ENCODE results near the gene CPEB3.
A peak's percentile ranks its signal among the peaks of the same experiment; 100 is the strongest.

CPEB3 gene

GRCh38 chr10:92124020-92124419, 166.9 kb downstream of the CPEB3 start:
- Histone ChIP-seq H3K36me3 (ENCODE audit: control insufficient read depth in 1 of 2, insufficient read depth in 2 of 2, low read depth in 1 of 2, low read length in 2 of 2) (no peaks in the 10 kb centered on the region), H3K4me2 (ENCODE audit: low read length, poor library complexity, severe bottlenecking) (no peak overlapping the region), H4K91ac (ENCODE audit: low read length) (no peak overlapping the region), H3K9ac (ENCODE audit: low read length) (no peak overlapping the region), H2BK120ac (ENCODE audit: low read depth, low read length) (no peak overlapping the region), H3K14ac (ENCODE audit: low read length in 2 of 2) (no peak overlapping the region), H3K27me3 (ENCODE audit: control insufficient read depth in 1 of 2, insufficient read depth in 1 of 2, low read length in 2 of 2) (no peaks in the 10 kb centered on the region), H3K79me1 (replicated peaks; ENCODE audit: low read length, poor library complexity, severe bottlenecking) (no peaks in the 10 kb centered on the region), H3K27ac (ENCODE audit: low read length, poor library complexity, severe bottlenecking) (no peak overlapping the region), H4K8ac (ENCODE audit: low read length) (no peak overlapping the region), H3K4ac (ENCODE audit: low read depth in 1 of 2, low read length in 2 of 2) (no peak overlapping the region), H3K9me3 (ENCODE audit: control insufficient read depth, low read length) (no peaks in the 10 kb centered on the region), H3K23ac (ENCODE audit: low read length in 2 of 2) (no peak overlapping the region), H2BK5ac (ENCODE audit: low read depth, low read length, poor library complexity, severe bottlenecking) (no peak overlapping the region), H2BK12ac (ENCODE audit: low read length in 2 of 2) (no peak overlapping the region), H2AFZ (ENCODE audit: low read depth, low read length) (no peak overlapping the region), H2AK5ac (ENCODE audit: low read length, severe bottlenecking) (peak overlapping the region; percentile 6), H2BK15ac (ENCODE audit: low read depth, poor library complexity, severe bottlenecking) (no peak overlapping the region), H3K4me3 (ENCODE audit: insufficient read depth in 1 of 2, low read depth in 1 of 2, low read length in 2 of 2) (no peak overlapping the region), H3K4me1 (ENCODE audit: control insufficient read depth, insufficient read depth, low read depth, low read length) (peaks cover 9% of the 10 kb centered on the region), H3K18ac (ENCODE audit: low read depth in 1 of 2, low read length in 2 of 2) (no peak overlapping the region)
- peak; percentile 20 for DNase-seq
- WGBS, result no CpG with 5 or more reads among the region's 1 CpG

- 76% methylated on average over 2 of the region's 5 CpGs for WGBS
- H4K8ac ChIP-seq (ENCODE audit: low read length), result no peak overlapping the region
These were observed 167.9 kb downstream of the CPEB3 start for GRCh38 chr10:92122941-92123450.

GRCh38 chr10:92121686-92122492, 169.0 kb downstream of the CPEB3 start:
- H3K4ac ChIP-seq (ENCODE audit: low read depth in 1 of 2, low read length in 2 of 2), result no peak overlapping the region
- no peak overlapping the region for H3K9ac ChIP-seq (ENCODE audit: low read length)
- H3K4me1 ChIP-seq (ENCODE audit: control insufficient read depth, insufficient read depth, low read depth, low read length), result peaks cover 9% of the 10 kb centered on the region
- no peak overlapping the region for H2BK120ac ChIP-seq (ENCODE audit: low read depth, low read length)
- H3K4me2 ChIP-seq (ENCODE audit: low read length, poor library complexity, severe bottlenecking), result no peak overlapping the region
- no peak overlapping the region for H2AK5ac ChIP-seq (ENCODE audit: low read length, severe bottlenecking)
- H4K91ac ChIP-seq (ENCODE audit: low read length), result no peak overlapping the region
- no peak overlapping the region for H3K23ac ChIP-seq (ENCODE audit: low read length in 2 of 2)
- no peak overlapping the region for H2AFZ ChIP-seq (ENCODE audit: low read depth, low read length)
- 54% methylated on average over 2 of the region's 3 CpGs for WGBS
- no peak overlapping the region for H3K18ac ChIP-seq (ENCODE audit: low read depth in 1 of 2, low read length in 2 of 2)
- no peak overlapping the region for H2BK12ac ChIP-seq (ENCODE audit: low read length in 2 of 2)
- H2BK5ac ChIP-seq (ENCODE audit: low read depth, low read length, poor library complexity, severe bottlenecking), result no peak overlapping the region
- no peaks in the 10 kb centered on the region for H3K36me3 ChIP-seq (ENCODE audit: control insufficient read depth in 1 of 2, insufficient read depth in 2 of 2, low read depth in 1 of 2, low read length in 2 of 2)
- no peak overlapping the region for H3K27ac ChIP-seq (ENCODE audit: low read length, poor library complexity, severe bottlenecking)
- no peaks in the 10 kb centered on the region for H3K27me3 ChIP-seq (ENCODE audit: control insufficient read depth in 1 of 2, insufficient read depth in 1 of 2, low read length in 2 of 2)
- H3K79me1 ChIP-seq (replicated peaks; ENCODE audit: low read length, poor library complexity, severe bottlenecking), result no peaks in the 10 kb centered on the region
- no peak overlapping the region for H3K4me3 ChIP-seq (ENCODE audit: insufficient read depth in 1 of 2, low read depth in 1 of 2, low read length in 2 of 2)
- DNase-seq, result no peak
- H4K8ac ChIP-seq (ENCODE audit: low read length), result no peak overlapping the region
- no peak overlapping the region for H3K14ac ChIP-seq (ENCODE audit: low read length in 2 of 2)
- no peak overlapping the region for H2BK15ac ChIP-seq (ENCODE audit: low read depth, poor library complexity, severe bottlenecking)
- no peaks in the 10 kb centered on the region for H3K9me3 ChIP-seq (ENCODE audit: control insufficient read depth, low read length)

More at GRCh38 chr10:92122941-92123450, 167.9 kb downstream of the CPEB3 start:
- H3K9me3 ChIP-seq (ENCODE audit: control insufficient read depth, low read length), result no peaks in the 10 kb centered on the region
- no peak overlapping the region for H2AFZ ChIP-seq (ENCODE audit: low read depth, low read length)
- no peak for DNase-seq
- no peak overlapping the region for H2AK5ac ChIP-seq (ENCODE audit: low read length, severe bottlenecking)
- no peak overlapping the region for H3K14ac ChIP-seq (ENCODE audit: low read length in 2 of 2)
- H3K9ac ChIP-seq (ENCODE audit: low read length), result no peak overlapping the region
- peaks cover 9% of the 10 kb centered on the region for H3K4me1 ChIP-seq (ENCODE audit: control insufficient read depth, insufficient read depth, low read depth, low read length)
- H3K27ac ChIP-seq (ENCODE audit: low read length, poor library complexity, severe bottlenecking), result no peak overlapping the region
- no peak overlapping the region for H2BK15ac ChIP-seq (ENCODE audit: low read depth, poor library complexity, severe bottlenecking)
- no peak overlapping the region for H3K4me3 ChIP-seq (ENCODE audit: insufficient read depth in 1 of 2, low read depth in 1 of 2, low read length in 2 of 2)
- H3K27me3 ChIP-seq (ENCODE audit: control insufficient read depth in 1 of 2, insufficient read depth in 1 of 2, low read length in 2 of 2), result no peaks in the 10 kb centered on the region
- no peaks in the 10 kb centered on the region for H3K36me3 ChIP-seq (ENCODE audit: control insufficient read depth in 1 of 2, insufficient read depth in 2 of 2, low read depth in 1 of 2, low read length in 2 of 2)
- H4K91ac ChIP-seq (ENCODE audit: low read length), result no peak overlapping the region
- H3K4me2 ChIP-seq (ENCODE audit: low read length, poor library complexity, severe bottlenecking), result no peak overlapping the region
- H3K79me1 ChIP-seq (replicated peaks; ENCODE audit: low read length, poor library complexity, severe bottlenecking), result no peaks in the 10 kb centered on the region
- H3K18ac ChIP-seq (ENCODE audit: low read depth in 1 of 2, low read length in 2 of 2), result no peak overlapping the region
- H2BK120ac ChIP-seq (ENCODE audit: low read depth, low read length), result no peak overlapping the region
- no peak overlapping the region for H3K4ac ChIP-seq (ENCODE audit: low read depth in 1 of 2, low read length in 2 of 2)
- no peak overlapping the region for H3K23ac ChIP-seq (ENCODE audit: low read length in 2 of 2)
- no peak overlapping the region for H2BK5ac ChIP-seq (ENCODE audit: low read depth, low read length, poor library complexity, severe bottlenecking)
- no peak overlapping the region for H2BK12ac ChIP-seq (ENCODE audit: low read length in 2 of 2)

- no peak for DNase-seq
- H4K91ac ChIP-seq (ENCODE audit: low read length), result no peak overlapping the region
- no peak overlapping the region for H2AFZ ChIP-seq (ENCODE audit: low read depth, low read length)
These were observed 171.5 kb downstream of the CPEB3 start for GRCh38 chr10:92119340-92119739.

More at GRCh38 chr10:92119340-92119739, 171.5 kb downstream of the CPEB3 start:
- Histone ChIP-seq H3K18ac (ENCODE audit: low read depth in 1 of 2, low read length in 2 of 2) (no peak overlapping the region), H3K4ac (ENCODE audit: low read depth in 1 of 2, low read length in 2 of 2) (no peak overlapping the region), H4K8ac (ENCODE audit: low read length) (no peak overlapping the region), H3K4me2 (ENCODE audit: low read length, poor library complexity, severe bottlenecking) (no peak overlapping the region), H3K27me3 (ENCODE audit: control insufficient read depth in 1 of 2, insufficient read depth in 1 of 2, low read length in 2 of 2) (no peaks in the 10 kb centered on the region), H3K9ac (ENCODE audit: low read length) (no peak overlapping the region), H3K14ac (ENCODE audit: low read length in 2 of 2) (no peak overlapping the region), H2AK5ac (ENCODE audit: low read length, severe bottlenecking) (no peak overlapping the region), H3K23ac (ENCODE audit: low read length in 2 of 2) (no peak overlapping the region), H2BK15ac (ENCODE audit: low read depth, poor library complexity, severe bottlenecking) (no peak overlapping the region), H2BK12ac (ENCODE audit: low read length in 2 of 2) (no peak overlapping the region), H3K4me3 (ENCODE audit: insufficient read depth in 1 of 2, low read depth in 1 of 2, low read length in 2 of 2) (no peak overlapping the region), H3K4me1 (ENCODE audit: control insufficient read depth, insufficient read depth, low read depth, low read length) (no peaks in the 10 kb centered on the region), H3K36me3 (ENCODE audit: control insufficient read depth in 1 of 2, insufficient read depth in 2 of 2, low read depth in 1 of 2, low read length in 2 of 2) (no peaks in the 10 kb centered on the region), H3K79me1 (replicated peaks; ENCODE audit: low read length, poor library complexity, severe bottlenecking) (peaks cover 1% of the 10 kb centered on the region), H3K27ac (ENCODE audit: low read length, poor library complexity, severe bottlenecking) (no peak overlapping the region), H2BK5ac (ENCODE audit: low read depth, low read length, poor library complexity, severe bottlenecking) (no peak overlapping the region), H3K9me3 (ENCODE audit: control insufficient read depth, low read length) (no peaks in the 10 kb centered on the region), H2BK120ac (ENCODE audit: low read depth, low read length) (no peak overlapping the region)

All from mesenchymal stem cell (in vitro differentiated cells and primary cell).